GM12865 (cell line): ENCODE results near the gene MED13.

Experiments used
- DNase-seq: peaks from one replicate; pipeline ENCODE4 v3.0.0; 2010; ENCODE audit warnings: low read depth
- H3K4me3 ChIP-seq: 2 replicates; pipeline ENCODE4 v1.5.1; 2011; ENCODE audit warnings: mild to moderate bottlenecking, low read depth, low read length, control low read depth
- TF ChIP-seq, protein P1 (sequence below): IDR thresholded peaks from 2 replicates; pipeline ENCODE4 v1.5.1; 2011; ENCODE audit warnings: low read length, control low read depth, low read depth, inconsistent platforms; ENCODE audit not compliant: insufficient read depth; ENCODE audit errors: missing control alignments

Gene MED13

DNA sequence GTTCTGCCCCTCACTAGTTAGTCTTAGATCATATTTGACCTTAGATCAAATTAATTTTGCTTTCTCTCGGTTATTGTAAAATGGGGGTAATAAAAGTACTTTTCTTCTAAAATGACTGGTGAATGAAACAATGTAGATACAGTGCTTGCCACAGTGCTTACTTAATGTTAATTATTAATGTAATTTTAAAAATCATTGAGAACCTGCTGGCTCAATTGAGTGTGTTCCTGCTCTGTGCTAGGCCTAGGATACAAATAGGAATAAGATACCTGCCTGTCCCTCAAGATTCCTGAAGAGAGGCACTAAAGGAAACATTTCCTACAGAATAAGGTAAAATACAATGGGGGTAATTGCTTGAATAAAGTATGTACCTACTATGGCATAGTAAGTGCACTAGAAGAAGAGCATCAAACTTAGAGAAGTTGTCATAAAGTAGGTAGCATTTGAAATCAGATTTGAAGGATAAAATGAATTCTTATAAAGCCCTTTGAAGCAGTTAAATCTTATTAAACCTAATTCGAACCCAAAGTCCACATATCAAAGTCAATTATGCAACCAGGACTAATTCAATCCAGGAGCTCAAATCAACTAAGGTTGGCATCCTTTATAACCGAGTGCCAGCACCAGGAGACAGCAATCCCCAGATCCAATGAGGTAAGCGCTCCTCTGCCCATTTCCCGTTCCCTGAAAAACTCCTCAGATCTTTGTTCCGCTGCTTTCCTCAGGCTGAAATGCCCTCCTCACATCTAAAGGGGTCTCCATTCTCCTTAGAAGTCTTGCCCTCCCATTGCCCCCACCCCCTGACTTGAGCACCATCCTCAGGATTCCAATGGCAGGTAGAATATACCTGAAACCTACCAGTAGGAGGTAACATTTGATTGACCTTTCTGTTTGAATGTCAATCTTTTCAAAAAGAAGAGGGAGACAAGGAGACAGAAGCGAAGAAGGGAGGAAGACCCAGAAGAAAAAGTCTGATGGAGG lies 2.4 kb upstream of the MED13 start:
- DNase-seq = no peak
- TF ChIP-seq, protein P1, sequence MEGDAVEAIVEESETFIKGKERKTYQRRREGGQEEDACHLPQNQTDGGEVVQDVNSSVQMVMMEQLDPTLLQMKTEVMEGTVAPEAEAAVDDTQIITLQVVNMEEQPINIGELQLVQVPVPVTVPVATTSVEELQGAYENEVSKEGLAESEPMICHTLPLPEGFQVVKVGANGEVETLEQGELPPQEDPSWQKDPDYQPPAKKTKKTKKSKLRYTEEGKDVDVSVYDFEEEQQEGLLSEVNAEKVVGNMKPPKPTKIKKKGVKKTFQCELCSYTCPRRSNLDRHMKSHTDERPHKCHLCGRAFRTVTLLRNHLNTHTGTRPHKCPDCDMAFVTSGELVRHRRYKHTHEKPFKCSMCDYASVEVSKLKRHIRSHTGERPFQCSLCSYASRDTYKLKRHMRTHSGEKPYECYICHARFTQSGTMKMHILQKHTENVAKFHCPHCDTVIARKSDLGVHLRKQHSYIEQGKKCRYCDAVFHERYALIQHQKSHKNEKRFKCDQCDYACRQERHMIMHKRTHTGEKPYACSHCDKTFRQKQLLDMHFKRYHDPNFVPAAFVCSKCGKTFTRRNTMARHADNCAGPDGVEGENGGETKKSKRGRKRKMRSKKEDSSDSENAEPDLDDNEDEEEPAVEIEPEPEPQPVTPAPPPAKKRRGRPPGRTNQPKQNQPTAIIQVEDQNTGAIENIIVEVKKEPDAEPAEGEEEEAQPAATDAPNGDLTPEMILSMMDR = no peak
- no peak overlapping the region for H3K4me3 ChIP-seq

DNA sequence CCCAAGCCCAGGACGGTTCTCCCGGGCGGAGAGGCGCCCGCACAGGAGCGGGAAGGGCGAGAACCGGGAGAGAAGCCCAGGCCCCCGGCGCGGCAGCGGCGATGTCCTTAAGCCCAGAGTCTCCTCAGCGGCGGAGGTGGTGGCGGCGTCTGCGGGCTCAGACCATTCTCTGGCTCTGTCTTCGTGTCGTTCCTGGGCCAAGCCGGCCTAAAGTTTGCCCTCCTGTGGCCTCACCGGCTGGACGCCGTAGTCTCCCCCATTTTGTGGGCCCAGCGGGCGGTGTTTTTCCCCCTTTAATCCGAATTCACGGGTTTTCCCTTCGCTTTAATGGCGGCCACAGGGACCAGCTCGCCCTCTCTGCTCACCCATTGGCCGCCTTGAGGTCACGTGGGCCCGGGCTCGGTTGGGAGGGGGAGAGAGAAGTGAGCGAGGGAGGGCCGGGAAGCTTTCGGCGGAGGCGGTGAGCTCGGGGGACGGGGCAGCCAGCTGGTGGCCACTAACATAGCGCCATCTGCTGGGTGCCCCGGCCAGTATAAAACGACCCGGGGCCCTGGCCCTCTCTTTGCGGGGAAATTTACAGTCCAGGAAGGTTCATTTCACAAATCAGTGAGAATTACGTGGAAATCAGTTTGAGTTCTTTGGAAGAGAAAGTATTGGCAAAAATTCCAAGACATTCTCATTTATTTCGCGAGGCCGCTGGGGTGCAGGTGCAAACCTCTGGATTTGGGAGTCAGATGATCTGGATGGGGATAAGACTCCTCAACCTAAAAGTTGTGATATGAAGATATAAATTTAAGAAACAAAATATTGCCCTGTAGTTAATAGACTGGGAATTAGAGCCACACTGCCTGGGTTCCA lies 762 bp upstream of the MED13 start:
- TF ChIP-seq, protein P1 = peak; percentile 82
- DNase-seq = peak; percentile 99
- H3K4me3 ChIP-seq = peak overlapping the region; percentile 98

DNA sequence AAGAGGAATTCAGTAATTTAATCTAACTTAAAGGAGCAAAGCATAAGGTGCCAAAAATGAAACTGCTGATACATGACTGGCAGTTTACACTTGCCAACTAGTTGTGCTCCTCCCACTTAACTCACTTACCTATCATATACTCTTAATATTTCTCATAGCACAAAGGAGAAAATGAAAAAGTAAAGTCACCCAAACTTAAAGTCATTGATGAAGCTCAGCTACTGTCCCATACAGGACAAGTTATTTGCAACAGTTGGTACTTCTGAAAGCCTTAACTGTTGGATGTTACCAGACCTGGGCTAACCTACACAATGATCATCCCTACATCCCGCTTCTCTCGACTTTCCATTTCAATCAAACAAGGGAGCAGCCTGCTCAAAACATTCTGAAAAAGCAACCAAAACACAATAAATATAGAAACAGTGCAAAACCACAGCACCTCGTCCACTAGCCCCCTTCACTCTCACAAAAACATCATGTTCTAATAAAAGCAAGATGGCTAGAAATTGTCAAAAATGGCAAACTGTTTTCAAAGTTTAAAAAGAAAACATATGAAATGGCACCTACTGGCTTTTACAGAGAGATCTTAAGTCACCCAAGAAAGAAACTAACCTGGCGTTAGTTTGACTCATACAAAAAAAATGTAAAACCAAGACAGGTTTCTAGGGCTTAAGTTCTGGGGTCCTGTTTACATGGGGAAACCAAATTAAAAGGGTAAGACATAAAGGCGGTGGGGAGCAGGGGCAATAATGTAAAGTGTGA lies 868 bp downstream of the MED13 start:
- peak; percentile 42 for DNase-seq
- TF ChIP-seq, protein P1 = no peak
- H3K4me3 ChIP-seq = peak overlapping the region; percentile 99

DNA sequence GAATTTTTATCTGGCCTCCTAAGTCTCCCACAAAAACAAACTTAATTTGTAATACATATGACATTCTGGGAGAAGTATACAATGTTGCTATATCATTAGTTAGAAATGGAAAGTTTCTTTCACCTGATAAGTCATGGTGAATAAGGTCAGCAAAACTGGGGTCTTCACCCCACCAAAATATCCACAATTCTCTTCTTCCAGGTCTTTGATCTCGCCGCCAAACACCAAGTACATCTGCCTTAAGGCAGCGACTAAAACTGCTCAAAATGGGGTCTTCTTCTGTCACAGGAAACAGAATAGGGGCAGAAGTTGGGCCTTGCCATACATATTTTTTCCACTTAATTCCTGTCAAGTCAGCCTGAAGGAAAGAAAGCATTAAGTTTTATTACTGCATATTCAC lies 2.1 kb downstream of the MED13 start:
- peak overlapping the region; percentile 99 for H3K4me3 ChIP-seq
- DNase-seq = no peak
- TF ChIP-seq, protein P1 = no peak

DNA sequence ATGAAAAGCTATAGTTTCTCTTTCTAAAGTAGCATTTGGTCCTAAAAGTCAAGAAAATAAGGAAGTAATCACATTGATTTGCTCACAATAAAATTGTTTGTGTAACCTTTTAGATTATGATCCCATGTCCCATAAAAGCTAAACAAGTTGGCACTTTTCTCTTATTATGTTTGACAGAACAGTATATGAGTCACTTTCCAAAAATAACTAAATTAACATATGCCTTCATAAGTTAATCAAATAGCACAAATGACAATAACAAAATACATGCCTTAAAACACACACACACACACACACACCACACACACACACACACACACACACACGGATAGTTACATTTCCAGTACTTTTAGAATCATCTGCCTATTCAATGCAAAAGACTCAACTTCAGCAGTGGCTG lies 2.8 kb downstream of the MED13 start:
- DNase-seq = no peak
- H3K4me3 ChIP-seq = peak overlapping the region; percentile 99
- TF ChIP-seq, protein P1 = no peak

DNA sequence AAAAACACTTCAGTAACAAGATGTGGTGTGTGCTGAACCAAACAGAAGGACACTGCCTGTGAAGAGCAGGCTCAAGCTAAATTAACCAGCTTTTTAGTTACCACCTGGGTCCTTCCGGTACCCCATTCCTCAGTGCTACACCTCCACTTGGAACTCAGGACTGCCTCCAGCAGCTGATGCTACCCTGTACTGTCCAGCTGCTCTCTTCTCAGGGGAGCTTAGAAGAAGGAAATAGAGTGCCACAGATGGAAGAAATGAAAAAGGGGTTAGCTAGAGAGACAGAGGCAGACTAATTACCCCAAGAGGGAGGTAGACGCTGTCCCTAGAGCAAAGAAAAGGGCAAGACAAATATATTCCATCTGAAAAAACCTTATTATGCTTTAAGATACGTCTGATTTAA lies 5.7 kb downstream of the MED13 start:
- TF ChIP-seq, protein P1 = no peak
- no peak for DNase-seq
- no peak overlapping the region for H3K4me3 ChIP-seq
